Endothelial cell (in vitro differentiated cells): ENCODE data around the gene C16orf95. TPM values are rescaled to one million over a fixed set of nuclear protein-coding genes. Genes with fewer than 3 reads are reported as not detected.

ENCODE experiments used
- DNase-seq: peaks from one replicate; pipeline ENCODE4 v3.0.0; 2021; ENCODE audit warnings: low spot score
- H3K27ac Mint-ChIP-seq: one replicate; pipeline ENCODE4 v1.8.0; 2021; ENCODE audit warnings: mixed read lengths, inconsistent platforms; ENCODE audit not compliant: unreplicated experiment
- H3K27me3 Mint-ChIP-seq: one replicate; pipeline ENCODE4 v1.8.0; 2021; ENCODE audit warnings: mild to moderate bottlenecking, moderate library complexity, mixed read lengths, inconsistent platforms; ENCODE audit not compliant: unreplicated experiment
- H3K36me3 Mint-ChIP-seq: one replicate; pipeline ENCODE4 v1.8.0; 2021; ENCODE audit warnings: mild to moderate bottlenecking, low read depth, mixed read lengths, inconsistent platforms; ENCODE audit not compliant: unreplicated experiment
- H3K4me1 Mint-ChIP-seq: one replicate; pipeline ENCODE4 v1.8.0; 2021; ENCODE audit warnings: mild to moderate bottlenecking, mixed read lengths, inconsistent platforms; ENCODE audit not compliant: unreplicated experiment
- H3K4me3 Mint-ChIP-seq: one replicate; pipeline ENCODE4 v1.8.0; 2021; ENCODE audit warnings: mild to moderate bottlenecking, mixed read lengths, inconsistent platforms; ENCODE audit not compliant: unreplicated experiment
- H3K9me3 Mint-ChIP-seq: one replicate; pipeline ENCODE4 v1.8.0; 2021; ENCODE audit warnings: mixed read lengths, inconsistent platforms; ENCODE audit not compliant: unreplicated experiment
- CTCF ChIP-seq: fragments of 200-600 bp; sonication (generic); IDR thresholded peaks from one replicate; pipeline ENCODE4 v1.5.0; 2021; ENCODE audit warnings: antibody characterized with exemption; ENCODE audit not compliant: unreplicated experiment
- total RNA-seq: library from RNA; stranded (reverse); fragmentation: NEBNext Ultra II Directional; extraction: Animal tissue kit (Norgen Biotek cat#: 25700); gene quantifications from one replicate; pipeline ENCODE4 v1.2.1, GENCODE V29; 2021; ENCODE audit not compliant: unreplicated experiment

Gene C16orf95
- total RNA-seq, 1 donor from 2014 or later, result 6.5 TPM

- no peaks in the 10 kb centered on the region for H3K4me1 Mint-ChIP-seq
- DNase-seq, result no peak
- no peaks in the 10 kb centered on the region for H3K36me3 Mint-ChIP-seq
- peak overlapping the region; percentile 15 for H3K4me3 Mint-ChIP-seq
- no peaks in the 10 kb centered on the region for H3K9me3 Mint-ChIP-seq
- TF ChIP-seq CTCF, result no peak
- H3K27me3 Mint-ChIP-seq, result no peaks in the 10 kb centered on the region
- no peak overlapping the region for H3K27ac Mint-ChIP-seq
Measured at GRCh38 chr16:87358696-87359095, 41.5 kb upstream of the C16orf95 start.

- H3K36me3 Mint-ChIP-seq, result no peaks in the 10 kb centered on the region
- H3K27ac Mint-ChIP-seq, result no peak overlapping the region
- H3K4me1 Mint-ChIP-seq, result no peaks in the 10 kb centered on the region
- H3K9me3 Mint-ChIP-seq, result no peaks in the 10 kb centered on the region
- no peak overlapping the region for H3K4me3 Mint-ChIP-seq
- no peaks in the 10 kb centered on the region for H3K27me3 Mint-ChIP-seq
- DNase-seq, result no peak
- TF ChIP-seq CTCF, result no peak
Measured at GRCh38 chr16:87358250-87358649, 41.1 kb upstream of the C16orf95 start.

GRCh38 chr16:87356491-87356853, 39.3 kb upstream of the C16orf95 start:
- Mint-ChIP-seq H3K36me3 (no peaks in the 10 kb centered on the region), H3K27ac (no peak overlapping the region), H3K27me3 (no peaks in the 10 kb centered on the region), H3K9me3 (no peaks in the 10 kb centered on the region), H3K4me3 (no peak overlapping the region), H3K4me1 (no peaks in the 10 kb centered on the region)
- no peak for TF ChIP-seq CTCF
- DNase-seq, result no peak

- Mint-ChIP-seq H3K36me3 (no peaks in the 10 kb centered on the region), H3K27ac (no peak overlapping the region), H3K4me1 (no peaks in the 10 kb centered on the region), H3K4me3 (no peak overlapping the region), H3K9me3 (no peaks in the 10 kb centered on the region), H3K27me3 (no peaks in the 10 kb centered on the region)
- DNase-seq, result no peak
- no peak for TF ChIP-seq CTCF
Measured at GRCh38 chr16:87353613-87354012, 36.4 kb upstream of the C16orf95 start.

GRCh38 chr16:87352818-87353217, 35.6 kb upstream of the C16orf95 start:
- no peak for DNase-seq
- Mint-ChIP-seq H3K27ac (no peak overlapping the region), H3K27me3 (no peaks in the 10 kb centered on the region), H3K36me3 (no peaks in the 10 kb centered on the region), H3K9me3 (no peaks in the 10 kb centered on the region), H3K4me3 (no peak overlapping the region), H3K4me1 (no peaks in the 10 kb centered on the region)
- TF ChIP-seq CTCF, result no peak
